HFF-Myc (cell line): Measurements from ENCODE around the gene MSL1.

Source experiments
- DNase-seq: peaks from one replicate; pipeline ENCODE4 v3.0.0-alpha.2; 2011; ENCODE audit warnings: low read depth; ENCODE audit errors: extremely low read depth
- H3K4me3 ChIP-seq: replicated peaks from 2 replicates; pipeline ENCODE4 v1.5.1; 2011; ENCODE audit warnings: low read depth, mild to moderate bottlenecking, control low read depth, low read length
- TF ChIP-seq, protein P1 (sequence below): IDR thresholded peaks from 2 replicates; pipeline ENCODE4 v1.5.1; 2012; ENCODE audit warnings: mild to moderate bottlenecking, low read depth, low read length, control low read depth; ENCODE audit errors: missing control alignments

The MSL1 gene

DNA sequence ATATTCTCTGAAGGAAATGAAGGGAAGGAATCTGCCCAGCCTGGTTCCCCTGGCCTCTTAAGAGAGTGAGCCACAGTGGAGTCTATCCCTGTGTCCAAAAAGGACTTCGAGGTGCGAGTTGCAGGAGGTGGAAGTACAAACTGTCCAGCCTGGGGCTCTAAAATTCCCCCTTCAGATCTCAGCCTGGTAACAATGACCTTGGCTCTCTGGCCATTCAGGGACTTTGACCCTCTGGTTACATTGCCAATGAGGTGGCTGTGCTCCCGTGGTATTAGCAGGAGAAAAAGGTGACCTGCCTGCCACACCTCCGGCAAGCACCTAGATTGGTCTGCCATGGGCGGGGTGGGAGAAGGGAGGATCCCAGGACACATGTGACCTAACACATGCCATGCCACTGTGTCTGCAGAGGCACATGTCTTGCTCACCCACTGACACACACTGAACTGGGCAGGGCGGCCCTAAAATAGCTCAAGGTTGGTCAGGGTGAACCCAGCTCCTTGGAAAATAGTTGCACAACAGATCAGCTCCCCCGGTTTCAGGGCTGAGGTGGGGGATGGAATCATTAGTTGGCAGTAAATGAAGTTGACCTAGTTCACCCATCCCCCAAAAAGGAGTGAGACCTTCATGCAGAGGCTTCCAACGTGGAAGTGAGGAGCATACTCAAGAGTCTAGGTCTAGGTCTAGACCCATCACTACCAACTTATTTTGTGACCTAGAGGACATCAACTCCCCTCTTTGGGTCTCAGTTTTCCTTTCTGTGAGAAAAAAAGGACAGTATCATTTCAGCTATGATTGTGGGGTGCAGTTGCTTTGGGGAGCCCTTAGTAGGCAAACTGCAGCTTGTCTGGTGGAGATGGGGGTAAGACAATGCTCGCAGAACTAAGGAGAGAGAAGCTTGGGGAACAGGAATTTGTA lies 23.6 kb upstream of the MSL1 start:
- DNase-seq: no peak
- TF ChIP-seq, protein P1, sequence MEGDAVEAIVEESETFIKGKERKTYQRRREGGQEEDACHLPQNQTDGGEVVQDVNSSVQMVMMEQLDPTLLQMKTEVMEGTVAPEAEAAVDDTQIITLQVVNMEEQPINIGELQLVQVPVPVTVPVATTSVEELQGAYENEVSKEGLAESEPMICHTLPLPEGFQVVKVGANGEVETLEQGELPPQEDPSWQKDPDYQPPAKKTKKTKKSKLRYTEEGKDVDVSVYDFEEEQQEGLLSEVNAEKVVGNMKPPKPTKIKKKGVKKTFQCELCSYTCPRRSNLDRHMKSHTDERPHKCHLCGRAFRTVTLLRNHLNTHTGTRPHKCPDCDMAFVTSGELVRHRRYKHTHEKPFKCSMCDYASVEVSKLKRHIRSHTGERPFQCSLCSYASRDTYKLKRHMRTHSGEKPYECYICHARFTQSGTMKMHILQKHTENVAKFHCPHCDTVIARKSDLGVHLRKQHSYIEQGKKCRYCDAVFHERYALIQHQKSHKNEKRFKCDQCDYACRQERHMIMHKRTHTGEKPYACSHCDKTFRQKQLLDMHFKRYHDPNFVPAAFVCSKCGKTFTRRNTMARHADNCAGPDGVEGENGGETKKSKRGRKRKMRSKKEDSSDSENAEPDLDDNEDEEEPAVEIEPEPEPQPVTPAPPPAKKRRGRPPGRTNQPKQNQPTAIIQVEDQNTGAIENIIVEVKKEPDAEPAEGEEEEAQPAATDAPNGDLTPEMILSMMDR: no peak
- H3K4me3 ChIP-seq: peak overlapping the region; percentile 50

DNA sequence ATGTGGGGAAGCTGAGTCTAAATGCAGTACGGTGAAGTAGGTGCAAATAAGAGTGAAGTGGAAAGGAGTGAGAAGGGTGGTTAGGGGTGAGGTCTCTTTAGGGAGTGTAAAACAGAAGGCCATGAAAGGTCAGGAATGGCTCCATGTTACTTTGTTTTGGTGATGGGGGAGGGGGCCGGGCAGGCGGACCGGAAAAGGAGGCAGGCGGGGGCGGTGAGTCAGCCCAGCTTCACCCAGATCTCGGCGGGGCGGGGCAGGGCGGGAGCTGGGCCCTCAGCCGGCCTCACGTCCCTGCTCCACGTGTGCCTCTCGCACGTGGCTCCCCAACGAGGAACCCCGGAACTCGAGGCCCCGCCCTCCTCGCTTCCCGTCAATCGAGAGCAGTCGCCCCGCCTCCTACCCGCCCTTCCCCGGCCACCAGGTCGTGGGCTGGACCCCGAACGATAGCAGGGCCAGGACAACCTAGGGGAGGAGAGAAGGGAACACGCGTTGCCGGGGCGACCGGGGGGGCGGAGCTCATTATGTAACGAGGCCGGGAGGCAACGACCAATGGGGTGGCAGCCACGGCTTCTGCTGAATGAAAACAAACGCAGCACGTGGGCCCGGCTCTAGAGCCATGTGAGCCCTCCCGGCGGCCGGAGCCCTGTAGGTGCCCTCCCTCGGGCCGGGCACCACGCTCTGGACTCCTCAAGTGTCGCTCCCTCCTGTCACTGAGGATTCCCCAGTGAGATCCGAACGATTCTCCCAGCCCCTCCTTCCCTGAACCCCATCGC lies 22.7 kb upstream of the MSL1 start:
- peak overlapping the region; percentile 78 for H3K4me3 ChIP-seq
- TF ChIP-seq, protein P1: no peak
- DNase-seq: peak; percentile 96

DNA sequence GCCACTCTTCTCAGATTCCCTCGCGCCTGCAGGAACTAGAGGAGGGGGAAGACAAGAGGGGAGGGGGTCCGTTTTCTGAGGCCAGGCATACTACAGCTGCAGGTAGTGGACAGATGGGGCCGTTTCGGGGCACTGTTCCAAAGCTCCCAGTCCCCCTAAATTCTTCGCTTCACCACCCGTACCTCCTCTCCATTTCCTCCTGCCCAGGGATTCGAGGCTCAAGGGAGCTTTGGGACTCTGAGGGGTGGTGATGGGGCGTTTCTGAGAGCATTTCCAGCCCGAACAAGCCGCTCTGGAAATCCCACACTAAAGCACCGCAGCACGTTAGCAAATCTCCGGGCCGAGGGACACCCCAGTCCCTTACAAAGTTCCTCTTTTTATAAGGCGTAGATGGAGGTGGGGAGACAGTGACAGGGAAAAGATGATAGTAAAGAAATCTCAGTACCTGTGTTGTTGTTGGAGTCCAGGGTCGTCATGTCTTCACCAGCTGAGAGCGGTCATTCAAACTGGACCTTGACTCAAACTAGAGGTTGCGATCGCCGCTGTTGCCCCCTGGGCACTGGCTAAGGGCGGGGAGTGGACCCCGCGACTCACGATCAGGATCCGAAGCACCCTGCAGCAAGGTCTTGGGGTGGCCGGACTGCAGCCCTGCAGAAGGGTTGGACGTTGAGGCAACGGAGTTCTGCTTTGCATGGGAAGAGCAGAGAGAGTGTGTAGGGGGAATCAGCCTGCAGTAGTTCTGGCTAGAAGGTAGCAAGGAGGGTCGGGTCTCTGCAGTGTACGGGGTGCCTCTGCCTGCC lies 22.0 kb upstream of the MSL1 start:
- TF ChIP-seq, protein P1: no peak
- DNase-seq: no peak
- H3K4me3 ChIP-seq: peak overlapping the region; percentile 78

DNA sequence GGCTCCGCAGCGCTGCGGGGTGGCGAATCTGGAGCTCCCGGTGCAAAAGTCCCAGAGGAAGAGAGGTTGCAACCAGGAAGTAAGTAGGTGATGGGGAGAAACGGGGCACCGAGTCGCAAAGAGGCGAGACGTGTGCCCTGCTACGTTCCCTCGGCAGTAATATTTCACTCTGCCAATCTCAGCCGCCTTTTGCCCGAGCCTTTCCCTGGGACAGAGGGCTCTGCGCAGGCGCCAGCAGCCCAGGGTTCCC lies 21.4 kb upstream of the MSL1 start, which contains the start of gene NR1D1:
Gene NR1D1, minus strand, starts transcription at position 171 of the 250 bp plus-strand sequence. CDS start 495 bp downstream, outside the sequence.
- no peak for DNase-seq
- TF ChIP-seq, protein P1: no peak

DNA sequence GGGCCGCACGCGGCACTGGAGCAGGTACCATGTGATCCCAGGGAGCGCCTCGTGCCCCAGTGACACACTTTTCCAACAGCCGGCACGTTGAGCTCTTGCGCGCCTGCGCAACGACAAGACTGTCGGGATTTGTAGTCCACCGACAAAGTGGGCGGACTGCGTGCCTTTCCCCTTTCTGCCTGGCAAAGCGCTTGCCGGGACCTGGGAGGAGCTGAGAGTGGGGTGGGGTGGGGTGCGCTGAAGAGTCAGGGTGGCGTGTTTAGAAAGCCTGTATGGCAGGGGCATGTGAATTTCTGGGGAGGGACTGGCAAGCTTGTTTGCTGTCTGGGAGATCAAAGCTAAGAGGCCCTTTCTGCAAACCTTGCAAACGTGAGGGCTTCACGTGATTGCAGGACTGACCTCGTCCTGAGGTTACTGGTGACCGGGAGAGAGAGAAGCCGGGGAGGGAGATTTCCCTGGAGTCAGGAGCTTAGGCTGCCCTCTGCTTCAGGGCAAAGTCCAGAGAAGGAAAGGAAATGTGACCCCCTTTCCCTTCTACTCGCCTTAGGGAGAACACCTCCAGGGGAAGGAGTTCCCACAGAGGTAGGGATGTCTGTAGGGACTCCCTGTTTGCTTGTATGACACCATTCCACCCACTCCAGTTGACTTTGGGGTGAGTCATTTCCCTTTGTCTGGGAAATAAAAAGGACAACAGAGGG lies 21.0 kb upstream of the MSL1 start:
- TF ChIP-seq, protein P1: no peak
- DNase-seq: peak; percentile 94
- H3K4me3 ChIP-seq: peak overlapping the region; percentile 78

More for the DNA sequence above, 21.4 kb upstream of the MSL1 start, which contains the start of gene NR1D1:
- peak within 1 kb of the TSS; percentile 78 for H3K4me3 ChIP-seq
